ENCODE data around the gene HHLA2.
A peak's percentile ranks its signal among the peaks of the same experiment; 100 is the strongest.

The HHLA2 gene

GRCh38 chr3:108342837-108343486, 46.6 kb downstream of the HHLA2 start:
- DNase-seq (ENCODE audit: low read depth) = no peak
- H3K4me3 ChIP-seq (ENCODE audit: low read depth, low read length) = no peak overlapping the region
- TF ChIP-seq CTCF (IDR thresholded peaks at IDR 0.05; ENCODE audit: low read depth, low read length) (no peak), POLR2A (IDR thresholded peaks at IDR 0.05; ENCODE audit: extremely low read depth, insufficient read length) (no peak), MAX (IDR thresholded peaks at IDR 0.05; ENCODE audit: low read depth, low read length) (no peak), MYC (IDR thresholded peaks at IDR 0.05; ENCODE audit: low read depth, low read length) (no peak)

GRCh38 chr3:108343491-108343890, 47.1 kb downstream of the HHLA2 start:
- no peak for DNase-seq (ENCODE audit: low read depth)
- TF ChIP-seq MYC (IDR thresholded peaks at IDR 0.05; ENCODE audit: low read depth, low read length) (no peak), CTCF (IDR thresholded peaks at IDR 0.05; ENCODE audit: low read depth, low read length) (no peak), MAX (IDR thresholded peaks at IDR 0.05; ENCODE audit: low read depth, low read length) (no peak), POLR2A (IDR thresholded peaks at IDR 0.05; ENCODE audit: extremely low read depth, insufficient read length) (no peak)
- H3K4me3 ChIP-seq (ENCODE audit: low read depth, low read length) = no peak overlapping the region

- no peak overlapping the region for H3K4me3 ChIP-seq (ENCODE audit: low read depth, low read length)
- TF ChIP-seq POLR2A (IDR thresholded peaks at IDR 0.05; ENCODE audit: extremely low read depth, insufficient read length) (no peak), CTCF (IDR thresholded peaks at IDR 0.05; ENCODE audit: low read depth, low read length) (no peak), MYC (IDR thresholded peaks at IDR 0.05; ENCODE audit: low read depth, low read length) (no peak), MAX (IDR thresholded peaks at IDR 0.05; ENCODE audit: low read depth, low read length) (no peak)
- DNase-seq (ENCODE audit: low read depth) = peak; percentile 51
These were observed 49.3 kb downstream of the HHLA2 start for GRCh38 chr3:108345492-108346205.

GRCh38 chr3:108346301-108347227, 50.2 kb downstream of the HHLA2 start:
- TF ChIP-seq MAX (IDR thresholded peaks at IDR 0.05; ENCODE audit: low read depth, low read length) (no peak), MYC (IDR thresholded peaks at IDR 0.05; ENCODE audit: low read depth, low read length) (no peak), POLR2A (IDR thresholded peaks at IDR 0.05; ENCODE audit: extremely low read depth, insufficient read length) (no peak), CTCF (IDR thresholded peaks at IDR 0.05; ENCODE audit: low read depth, low read length) (no peak)
- DNase-seq (ENCODE audit: low read depth) = peak; percentile 65
- H3K4me3 ChIP-seq (ENCODE audit: low read depth, low read length) = no peak overlapping the region

- TF ChIP-seq POLR2A (IDR thresholded peaks at IDR 0.05; ENCODE audit: extremely low read depth, insufficient read length) (no peak), MYC (IDR thresholded peaks at IDR 0.05; ENCODE audit: low read depth, low read length) (no peak), CTCF (IDR thresholded peaks at IDR 0.05; ENCODE audit: low read depth, low read length) (no peak), MAX (IDR thresholded peaks at IDR 0.05; ENCODE audit: low read depth, low read length) (no peak)
- no peak for DNase-seq (ENCODE audit: low read depth)
- H3K4me3 ChIP-seq (ENCODE audit: low read depth, low read length) = no peak overlapping the region
These were observed 55.8 kb downstream of the HHLA2 start for GRCh38 chr3:108352176-108352575.

All from NB4 (cell line).